ENCODE results near the gene MCM3AP.
"Not testable (repeated sequence)": the region's sequence is repeated elsewhere in the genome, so short reads cannot be mapped to it uniquely, and the experiment has no call there.

MCM3AP gene

GRCh38 chr21:46310260-46310659 is 24.8 kb upstream of the MCM3AP start:
- not testable (repeated sequence) for DNase-seq

DNA sequence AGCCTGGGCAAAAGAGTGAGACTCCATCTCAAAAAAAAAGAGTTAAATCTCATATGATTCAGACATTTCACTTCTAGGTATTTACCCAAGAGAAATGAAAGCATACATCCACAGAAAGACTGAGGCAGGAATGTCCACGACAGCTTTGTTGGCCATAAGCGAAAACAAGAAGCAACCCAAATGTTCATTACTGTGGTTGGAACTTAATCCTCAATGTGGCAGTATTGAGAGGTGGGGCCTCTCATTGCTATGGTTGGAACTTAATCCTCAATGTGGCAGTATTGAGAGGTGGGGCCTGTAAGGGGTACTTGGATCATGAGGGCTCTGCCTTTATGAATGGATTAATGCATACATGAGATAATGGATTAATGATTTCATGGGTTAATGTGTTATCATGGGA is 23.0 kb upstream of the MCM3AP start:
- DNase-seq, result no peak

GRCh38 chr21:46307625-46308024 is 22.2 kb upstream of the MCM3AP start:
- no peak for DNase-seq

- no peak for DNase-seq
Measured at GRCh38 chr21:46304955-46305354, 19.5 kb upstream of the MCM3AP start.

DNA sequence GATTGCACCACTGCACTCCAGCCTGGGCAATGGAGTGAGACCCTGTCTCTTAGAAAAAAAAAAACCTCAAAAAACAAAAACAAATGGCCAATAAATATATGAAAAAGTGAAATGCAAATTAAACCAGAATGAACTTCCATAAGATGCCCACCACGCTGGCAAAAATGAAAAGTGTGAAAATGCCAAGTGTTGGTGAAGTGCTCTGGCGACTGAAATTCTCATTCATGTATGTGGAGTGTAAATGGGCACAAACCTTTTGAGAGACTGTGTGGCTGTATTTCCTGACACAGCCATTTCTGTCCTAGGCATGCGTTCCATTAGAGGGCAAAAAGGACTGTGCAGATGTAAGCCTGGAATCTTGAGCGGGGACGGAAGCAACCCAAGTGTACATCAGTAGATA is 19.0 kb upstream of the MCM3AP start:
- no peak for DNase-seq

- DNase-seq, result no peak
Measured at GRCh38 chr21:46301759-46302158, 16.3 kb upstream of the MCM3AP start.

GRCh38 chr21:46299167-46299566 is 13.8 kb upstream of the MCM3AP start:
- no peak for DNase-seq

GRCh38 chr21:46297338-46298271 is 12.2 kb upstream of the MCM3AP start:
- DNase-seq, result peak; percentile 85

DNA sequence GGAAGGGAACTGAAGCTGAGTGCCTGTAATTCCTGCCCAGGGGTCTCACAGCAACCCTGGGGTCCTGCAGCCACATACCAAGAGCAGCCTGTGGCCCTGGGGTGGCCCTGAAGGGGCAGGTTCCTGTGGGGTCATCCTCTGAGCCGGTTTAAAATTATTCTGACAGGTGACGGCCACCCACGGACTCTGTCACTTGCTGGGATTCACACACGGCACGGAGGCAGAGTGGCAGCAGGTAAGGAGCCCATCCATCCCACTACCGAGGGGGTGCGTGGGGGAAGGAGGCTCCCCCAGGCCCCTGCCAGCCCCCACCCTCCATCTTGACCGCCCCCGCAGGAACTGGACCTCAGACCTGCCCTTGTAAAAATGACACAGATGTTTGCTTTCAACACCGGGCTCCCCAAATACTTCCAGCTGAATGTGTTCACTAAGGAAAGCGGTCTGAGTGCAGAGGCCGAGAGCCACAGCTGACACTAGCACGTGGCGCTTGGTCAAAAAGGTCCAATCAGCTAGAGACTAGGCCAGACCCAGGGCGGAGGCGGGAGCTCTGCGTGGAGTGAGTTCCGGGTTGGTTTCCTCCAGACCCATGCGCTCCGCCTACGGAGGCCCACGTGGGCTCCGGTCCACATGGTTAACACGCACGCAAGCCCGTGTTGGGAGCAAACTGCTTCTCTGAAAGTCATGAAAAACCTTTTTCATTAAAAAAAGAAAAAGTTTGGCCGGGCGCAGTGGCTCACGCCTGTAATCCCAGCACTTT is 10.8 kb upstream of the MCM3AP start:
- DNase-seq, result peak; percentile 48

- no peak for DNase-seq
Measured at GRCh38 chr21:46295177-46295770, 9.9 kb upstream of the MCM3AP start.

DNA sequence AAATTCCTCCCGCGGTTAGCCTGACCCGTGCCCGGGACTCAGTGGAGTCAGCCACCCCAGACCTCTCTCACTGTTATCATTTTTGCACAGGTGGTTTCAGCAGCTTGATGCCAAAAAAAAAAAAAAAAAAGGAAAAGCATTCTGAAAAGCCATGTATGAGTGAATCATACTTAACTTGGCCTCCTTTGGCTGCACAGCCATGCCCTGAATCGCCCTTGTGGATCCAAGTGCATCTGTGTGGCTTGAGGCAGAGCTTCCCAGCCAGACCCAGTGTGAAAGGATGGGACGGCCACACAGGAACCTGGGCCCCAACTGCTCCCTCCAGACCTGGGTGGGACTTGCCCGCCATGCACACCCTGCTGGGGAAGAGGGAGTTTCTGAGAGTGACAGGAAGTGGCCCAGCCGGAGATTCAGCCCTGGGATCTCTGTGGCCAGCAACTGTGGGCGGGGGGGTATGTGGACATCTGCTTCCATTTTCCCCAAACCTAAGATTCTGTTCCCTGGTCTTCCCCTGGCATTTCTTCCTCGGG is 9.3 kb upstream of the MCM3AP start:
- no peak for DNase-seq

DNA sequence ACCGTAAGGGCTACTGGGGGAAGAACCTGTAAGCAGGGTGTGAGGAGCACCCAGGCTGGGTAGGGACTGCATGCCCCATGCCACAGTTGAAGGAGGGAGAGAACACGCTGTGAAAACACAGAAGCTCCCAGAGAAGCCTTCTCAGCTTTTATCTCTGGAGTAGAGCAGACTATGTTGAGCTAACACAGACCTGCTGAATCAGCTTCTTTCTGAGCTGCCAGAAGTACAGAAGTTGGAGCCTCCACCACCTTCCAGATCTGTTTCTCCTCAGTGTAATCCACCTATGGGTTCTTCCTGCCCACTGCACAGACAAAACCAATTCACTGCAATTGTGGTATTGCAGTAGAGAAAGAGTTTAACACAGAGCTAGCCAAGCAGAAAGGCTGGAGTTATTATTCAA is 6.2 kb upstream of the MCM3AP start:
- DNase-seq, result no peak

DNA sequence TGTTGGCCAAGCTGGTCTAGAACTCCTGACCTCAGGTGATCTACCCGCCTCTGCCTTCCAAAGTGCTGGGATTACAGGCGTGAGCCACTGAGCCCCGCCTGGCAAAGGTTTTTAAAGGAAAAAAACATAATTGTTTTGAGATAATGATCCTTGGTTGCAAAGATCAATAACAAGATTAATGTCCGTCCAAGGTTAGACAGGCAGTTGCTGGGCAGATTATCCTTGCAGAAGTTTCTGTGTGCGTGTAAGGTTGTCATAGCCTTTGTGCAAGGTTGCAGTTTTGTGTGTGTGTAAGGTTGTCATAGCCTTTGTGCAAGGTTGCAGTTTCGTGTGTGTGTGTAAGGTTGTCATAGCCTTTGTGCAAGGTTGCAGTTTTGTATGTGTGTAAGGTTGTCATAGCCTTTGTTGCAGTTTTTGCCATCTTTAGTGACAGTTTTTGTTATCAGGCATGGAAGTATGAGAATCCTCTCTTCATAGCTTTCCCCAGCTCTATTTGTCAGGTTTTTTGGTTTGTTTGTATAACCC is 4.3 kb upstream of the MCM3AP start:
- DNase-seq, result no peak

GRCh38 chr21:46287541-46287940 is 2.1 kb upstream of the MCM3AP start:
- no peak for DNase-seq

DNA sequence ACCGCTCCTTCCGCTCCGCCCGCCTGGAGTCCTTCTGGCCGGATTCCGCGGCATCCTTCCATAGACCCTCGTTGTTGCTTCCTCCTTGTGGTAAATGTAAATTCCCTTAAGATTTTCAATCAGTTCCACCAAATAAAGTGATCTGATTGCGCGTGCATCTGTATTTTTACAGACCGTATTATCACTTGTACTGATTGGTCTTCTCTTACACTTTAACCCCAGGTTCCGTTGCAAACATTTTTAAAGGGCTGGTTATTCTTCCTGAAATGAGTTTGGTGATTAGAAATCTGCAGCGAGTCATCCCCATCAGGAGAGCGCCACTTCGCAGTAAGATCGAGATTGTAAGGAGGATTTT is 1.2 kb upstream of the MCM3AP start:
- DNase-seq, result no peak

GRCh38 chr21:46285761-46286647 is 593 bp upstream of the MCM3AP start, which contains the start of gene YBEY:
Gene YBEY (plus strand): TSS chr21:46286342. CDS start chr21:46286914, 572 bp downstream.
- DNase-seq, result peak; percentile 95

DNA sequence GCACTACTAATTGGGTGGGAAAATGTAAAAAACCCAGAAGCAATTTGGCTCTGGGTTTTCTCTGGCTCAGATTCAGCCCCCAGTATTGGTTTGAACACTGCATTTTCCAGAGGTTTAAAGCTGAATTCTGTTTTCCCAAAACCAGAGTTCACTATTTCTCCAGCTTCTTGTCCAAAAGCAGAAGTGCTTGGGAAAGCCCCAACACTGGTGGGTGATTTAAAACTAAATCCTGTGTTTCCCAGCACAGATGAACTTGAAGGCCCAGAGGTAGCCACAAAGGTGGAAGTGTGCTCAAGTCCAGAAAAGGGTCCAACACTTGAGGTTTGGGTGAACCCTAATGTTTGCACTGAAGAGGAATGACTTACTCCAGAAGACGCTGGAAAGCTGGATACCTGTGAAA is 678 bp downstream of the MCM3AP start:
- no peak for DNase-seq

DNA sequence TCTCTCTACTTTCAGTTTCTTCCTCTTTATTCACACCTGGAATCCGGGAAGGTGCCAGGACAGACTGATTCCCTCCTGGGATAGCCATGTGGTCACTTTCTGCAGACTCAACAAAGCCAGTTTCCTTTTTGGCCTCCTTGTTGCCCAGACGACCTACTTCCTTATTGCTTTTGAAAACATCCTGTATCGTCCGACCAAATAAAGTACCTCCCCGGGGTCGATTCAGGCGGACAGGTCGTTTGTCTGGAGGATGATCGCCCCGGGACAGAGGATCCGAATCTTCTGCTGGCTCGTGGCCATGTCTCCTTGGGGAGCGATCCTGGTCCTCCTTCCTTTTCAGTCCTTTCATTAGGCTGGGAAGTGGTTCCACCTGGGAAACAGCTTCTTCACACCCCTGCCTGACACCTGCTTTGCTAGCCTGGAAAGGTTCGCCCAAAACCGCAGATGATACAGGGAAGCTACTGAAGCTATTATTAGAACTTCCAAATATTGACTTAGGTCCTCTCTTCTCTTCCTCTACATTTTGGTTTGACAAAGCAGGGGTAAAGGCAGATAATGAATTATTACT is 1.2 kb downstream of the MCM3AP start:
- DNase-seq, result no peak

GRCh38 chr21:46274797-46275390 is 10.5 kb downstream of the MCM3AP start:
- DNase-seq, result no peak

GRCh38 chr21:46273341-46273740 is 12.1 kb downstream of the MCM3AP start:
- no peak for DNase-seq

DNA sequence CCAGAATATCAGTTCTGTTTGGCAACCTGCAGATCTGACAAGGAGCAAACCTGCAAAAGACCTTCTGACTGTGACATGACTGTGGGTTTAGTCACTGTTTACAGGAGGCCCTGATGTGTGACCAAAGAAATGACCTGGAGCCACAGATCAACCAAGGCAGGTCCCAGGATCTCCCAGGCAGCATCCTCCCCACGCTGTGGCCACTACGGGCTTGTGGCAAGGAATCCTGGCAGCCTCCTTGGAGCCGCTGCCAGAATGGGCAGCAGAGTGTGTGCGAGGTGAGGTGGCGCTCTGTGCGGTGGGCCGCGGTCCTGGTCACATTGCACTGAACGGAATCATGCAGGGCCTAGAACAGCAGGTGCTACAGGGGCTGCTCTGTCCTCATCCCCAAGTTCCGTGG is 15.9 kb downstream of the MCM3AP start:
- DNase-seq, result no peak

All from retina (tissue), 1 donor.